GM12892 (cell line): ENCODE results near the gene PADI6.

Source experiments
- POLR2A ChIP-seq: IDR thresholded peaks from 2 replicates; pipeline ENCODE4 v1.6.1; 2011; ENCODE audit warnings: low read depth, low read length, control low read depth
- POLR2AphosphoS5 ChIP-seq: IDR thresholded peaks from 2 replicates; pipeline ENCODE4 v1.6.1; 2011; ENCODE audit warnings: low read depth, low read length, control low read depth
- TAF1 ChIP-seq: IDR thresholded peaks from 2 replicates; pipeline ENCODE4 v1.6.1; 2011; ENCODE audit warnings: low read depth, mild to moderate bottlenecking, control low read depth, low read length, borderline replicate concordance

DNA sequence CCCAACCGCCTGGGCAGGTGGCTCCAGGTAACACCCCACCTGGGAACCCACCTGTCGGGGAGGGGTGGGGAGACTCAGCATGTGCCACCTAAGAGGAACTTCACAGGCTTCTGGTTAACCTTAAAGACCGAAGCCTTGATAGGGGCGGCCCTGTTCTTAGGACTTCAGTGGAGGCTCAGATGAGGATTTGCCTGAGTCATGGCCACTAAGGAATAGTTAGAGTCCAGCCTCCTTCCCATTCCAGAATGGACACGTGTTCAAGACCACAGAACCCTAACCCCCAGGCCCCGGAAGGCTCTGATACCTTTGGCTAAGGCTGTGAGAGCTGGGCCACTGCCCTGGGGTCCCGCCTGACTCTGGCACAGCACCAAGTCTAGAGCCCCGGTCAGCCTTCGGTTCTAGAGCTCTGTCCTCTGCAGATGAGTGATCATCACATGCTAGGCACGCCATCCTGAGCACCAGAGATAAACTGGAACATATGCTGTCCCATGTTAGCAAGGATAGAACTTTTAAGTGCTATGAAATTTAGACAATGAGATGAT lies 20.3 kb downstream of the PADI6 start:
- no peak for TF ChIP-seq POLR2A
- no peak for TF ChIP-seq TAF1
- TF ChIP-seq POLR2AphosphoS5 = no peak
